HepG2 (cell line): ENCODE data around the gene TMEM8B. TPM values are rescaled to one million over a fixed set of nuclear protein-coding genes. Genes with fewer than 3 reads are reported as not detected.

ENCODE experiments used
- ATAC-seq: fragments of 200-7000 bp; cut with Tn5 transposase; 3 replicates; pipeline ENCODE4 v1.9.1; 2020; ENCODE audit warnings: mild to moderate bottlenecking, moderate library complexity
- BruUV-seq: library from RNA; stranded (reverse); fragments of 400-500 nt; replicated peaks from 2 replicates; lab custom pipeline; 2021; lab: Mats Ljungman, UMichigan
- CTCF ChIA-PET: fragments of 300-600 bp; formaldehyde crosslinking; extraction: SDS; loops from one replicate; lab custom pipeline; 2021; ENCODE audit warnings: low total read pairs, inconsistent platforms, low intra/inter-chr PET ratio; lab: Yijun Ruan, JAX
- POLR2A ChIA-PET: fragments of 350-600 bp; sonication (Branson Sonifier 250); formaldehyde crosslinking; loops from one replicate; lab custom pipeline; 2020; ENCODE audit warnings: antibody characterized with exemption, inconsistent platforms; lab: Yijun Ruan, JAX
- DNase-seq: peaks from one replicate; pipeline ENCODE4 v3.0.0-alpha.2; 2015; ENCODE audit warnings: low spot score
- FAIRE-seq: peaks from 3 replicates; lab custom pipeline; 2011; peaks lifted over from hg19 to GRCh38; lab: Jason Lieb, UNC
- H2AFZ ChIP-seq: one replicate; pipeline ENCODE4 v1.6.1; 2011; ENCODE audit warnings: low read length, inconsistent platforms
- H3K27ac ChIP-seq: fragments of 300-600 bp; 3 replicates; pipeline ENCODE4 v1.8.0; 2011; ENCODE audit warnings: mixed run types, mild to moderate bottlenecking, mixed read lengths, low read length, inconsistent platforms; ENCODE audit not compliant: insufficient read depth; ENCODE audit errors: extremely low read length
- H3K27me3 ChIP-seq, 2 experiments: fragments of 200-600 bp in 1 of 2; 2 replicates in 1 of 2; 3 replicates in 1 of 2; pipeline versions ENCODE4 v1.6.0 to v1.8.0; 2011; ENCODE audit warnings: low read length in 2 of 2, mild to moderate bottlenecking in 2 of 2, moderate library complexity in 2 of 2, inconsistent platforms in 1 of 2; ENCODE audit not compliant: insufficient read depth in 2 of 2, control insufficient read depth in 1 of 2
- H3K36me3 ChIP-seq, 2 experiments: fragments of 200-600 bp in 1 of 2; replicated peaks in 1 of 2; 2 replicates in 1 of 2; 3 replicates in 1 of 2; pipeline versions ENCODE4 v1.5.1 to v1.8.0; 2011; ENCODE audit warnings: low read length in 2 of 2, inconsistent platforms in 1 of 2; ENCODE audit not compliant: insufficient read depth in 2 of 2, control insufficient read depth in 1 of 2
- H3K4me1 ChIP-seq: 2 replicates; pipeline ENCODE4 v1.5.1; 2012; ENCODE audit warnings: low read length, inconsistent platforms; ENCODE audit not compliant: insufficient read depth
- H3K4me2 ChIP-seq: 2 replicates; pipeline ENCODE4 v1.6.0; 2011; ENCODE audit warnings: low read depth, low read length, inconsistent platforms
- H3K4me3 ChIP-seq, 3 experiments: fragments of 200-600 bp in 1 of 3; sonication (generic), shearing (Covaris generic) in 1 of 3; replicated peaks in 1 of 3; 2 replicates each; pipeline ENCODE4 v1.5.1; 2011 to 2016; ENCODE audit warnings: low read length in 3 of 3, inconsistent platforms in 2 of 3, low read depth in 2 of 3, mild to moderate bottlenecking in 2 of 3, control low read depth in 1 of 3, mixed read lengths in 1 of 3; ENCODE audit not compliant: insufficient read depth in 1 of 3
- H3K79me2 ChIP-seq: one replicate; pipeline ENCODE4 v1.6.1; 2011; ENCODE audit warnings: low read length, inconsistent platforms; ENCODE audit not compliant: insufficient read depth
- H3K9ac ChIP-seq: 2 replicates; pipeline ENCODE4 v1.6.0; 2011; ENCODE audit warnings: mild to moderate bottlenecking, low read depth, low read length, inconsistent platforms; ENCODE audit not compliant: insufficient read depth
- H3K9me3 ChIP-seq: 2 replicates; pipeline ENCODE4 v1.5.1; 2012; ENCODE audit warnings: mild to moderate bottlenecking, low read length
- H4K20me1 ChIP-seq: 2 replicates; pipeline ENCODE4 v1.6.0; 2011; ENCODE audit warnings: inconsistent platforms, mild to moderate bottlenecking, low read length, moderate library complexity; ENCODE audit not compliant: insufficient read depth
- ARHGAP35 ChIP-seq: sonication (generic); formaldehyde crosslinking; IDR thresholded peaks from 2 replicates; pipeline ENCODE4 v1.9.0; 2022; ENCODE audit warnings: mild to moderate bottlenecking, inconsistent platforms, moderate library complexity, missing genetic modification reagents, borderline replicate concordance
- MIER2 ChIP-seq: IDR thresholded peaks from 2 replicates; pipeline ENCODE4 v1.6.1; 2016; ENCODE audit warnings: missing biosample characterization, missing genetic modification reagents
- MZF1 ChIP-seq: sonication (generic); formaldehyde crosslinking; IDR thresholded peaks from 2 replicates; pipeline ENCODE4 v1.8.1; 2023; ENCODE audit warnings: mild to moderate bottlenecking, missing genetic modification reagents, borderline replicate concordance
- RFXANK ChIP-seq: IDR thresholded peaks from 2 replicates; pipeline ENCODE4 v1.6.1; 2016
- SMARCE1 ChIP-seq: fragments of 450-650 bp; IDR thresholded peaks from 2 replicates; pipeline ENCODE4 v1.6.1; 2017; ENCODE audit warnings: borderline replicate concordance
- ZBTB7B ChIP-seq: sonication (generic); formaldehyde crosslinking; IDR thresholded peaks from 2 replicates; pipeline ENCODE4 v1.4.0; 2020; ENCODE audit warnings: missing genetic modification reagents
- ZFY ChIP-seq: sonication (generic); formaldehyde crosslinking; IDR thresholded peaks from 2 replicates; pipeline ENCODE4 v1.4.0; 2020; ENCODE audit warnings: missing genetic modification reagents
- ZNF770 ChIP-seq: sonication (generic); formaldehyde crosslinking; IDR thresholded peaks from 2 replicates; pipeline ENCODE4 v1.5.0; 2020; ENCODE audit warnings: mild to moderate bottlenecking, missing genetic modification reagents
- ZNF773 ChIP-seq: sonication (generic); formaldehyde crosslinking; IDR thresholded peaks from 2 replicates; pipeline ENCODE4 v1.4.0; 2020; ENCODE audit warnings: missing genetic modification reagents, borderline replicate concordance
- WGBS: methylation state at CpG from one replicate; pipeline ENCODE4 v1.1.6; 2017; ENCODE audit warnings: low lambda C conversion rate; 5-methylcytosine and 5-hydroxymethylcytosine counted together
- in situ Hi-C: cut with HindIII; loops from 2 replicates; pipeline ENCODE4 v1.10.0; 2017; ENCODE audit warnings: low pct_unique_long_range_greater_than_20kb; ENCODE audit not compliant: extremely low pct_ligation_motif_present
- intact Hi-C: fragments of 100-400 bp; cut with micrococcal nuclease; formaldehyde crosslinking; loops from one replicate; pipeline ENCODE4 v1.10.0; 2022; ENCODE audit not compliant: unreplicated experiment
- polyA plus RNA-seq, 8 experiments: library from polyadenylated mRNA; depleted of rRNA in 3 of 8; stranded (reverse) in 7 of 8; unstranded in 1 of 8; fragments of >200 nt; fragmentation: Illumina TruSeq in 4 of 8; extraction: Trizol in 4 of 8; gene quantifications; 2 replicates each; pipeline versions ENCODE4 v1.2.1 to v1.2.3, GENCODE V29; 2011 to 2016; ENCODE audit warnings: low read depth in 4 of 8, missing spikeins in 1 of 8, mixed read lengths in 1 of 8; ENCODE audit not compliant: insufficient read depth in 1 of 8
- total RNA-seq, 5 experiments: library from RNA; depleted of rRNA; stranded (reverse); fragments of >200 nt; fragmentation: Illumina TruSeq; extraction: Trizol; gene quantifications; 2 replicates each; pipeline ENCODE4 v1.2.3, GENCODE V29; 2016; ENCODE audit warnings: low read depth in 1 of 5
- TF ChIP-seq, protein P1 (sequence below): IDR thresholded peaks from 2 replicates; pipeline ENCODE4 v1.6.1; 2018; ENCODE audit warnings: missing genetic modification reagents

The TMEM8B gene
- total and polyA plus RNA-seq, 2 of the 13 experiments (the other 11 are each of a cell fraction or from before 2014, with no cell fraction given): 2.1 to 2.7 TPM

GRCh38 chr9:35892051-35892450 is 63.0 kb downstream of the TMEM8B start:
- TF ChIP-seq ZBTB7B (CRISPR knock-in tag) (no peak), MIER2 (no peak), ZFY (CRISPR knock-in tag) (no peak), ZNF770 (CRISPR knock-in tag) (no peak), SMARCE1 (no peak), ARHGAP35 (CRISPR knock-in tag) (no peak), RFXANK (CRISPR knock-in tag) (no peak), ZNF773 (no peak), MZF1 (CRISPR knock-in tag) (no peak)
- TF ChIP-seq, protein P1, sequence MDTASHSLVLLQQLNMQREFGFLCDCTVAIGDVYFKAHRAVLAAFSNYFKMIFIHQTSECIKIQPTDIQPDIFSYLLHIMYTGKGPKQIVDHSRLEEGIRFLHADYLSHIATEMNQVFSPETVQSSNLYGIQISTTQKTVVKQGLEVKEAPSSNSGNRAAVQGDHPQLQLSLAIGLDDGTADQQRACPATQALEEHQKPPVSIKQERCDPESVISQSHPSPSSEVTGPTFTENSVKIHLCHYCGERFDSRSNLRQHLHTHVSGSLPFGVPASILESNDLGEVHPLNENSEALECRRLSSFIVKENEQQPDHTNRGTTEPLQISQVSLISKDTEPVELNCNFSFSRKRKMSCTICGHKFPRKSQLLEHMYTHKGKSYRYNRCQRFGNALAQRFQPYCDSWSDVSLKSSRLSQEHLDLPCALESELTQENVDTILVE (CRISPR knock-in tag): no peak
- ChIA-PET CTCF (no interaction called here), POLR2A (no interaction called here)
- DNase-seq (no peak), FAIRE-seq (no peak), ATAC-seq (no peak)
- in situ Hi-C loops (no loop called here), intact Hi-C loops (no loop called here)
- WGBS: 0% methylated on average over 1 of the region's 1 CpG
- H3K9ac ChIP-seq: no peak overlapping the region
- H3K4me2 ChIP-seq: no peak overlapping the region
- H3K79me2 ChIP-seq: no peaks in the 10 kb centered on the region
- H3K9me3 ChIP-seq: no peaks in the 10 kb centered on the region
- H3K27me3 ChIP-seq: peaks cover 0 to 4% of the 10 kb centered on the region in 2 experiments; a peak in 1 of 5 replicates
- no peaks in the 10 kb centered on the region for H3K4me1 ChIP-seq
- no peaks in the 10 kb centered on the region for H3K36me3 ChIP-seq
- no peak overlapping the region for H2AFZ ChIP-seq
- H3K4me3 ChIP-seq: no peak overlapping the region
- H4K20me1 ChIP-seq: no peaks in the 10 kb centered on the region
- H3K27ac ChIP-seq: no peak overlapping the region
- no TSS peak for BruUV-seq
